ENCODE data around the gene COPS8.

- TF ChIP-seq POLR2AphosphoS5 (IDR thresholded peaks at IDR 0.05) (peak; percentile 65), EP300 (IDR thresholded peaks at IDR 0.05) (no peak), POLR2A (IDR thresholded peaks at IDR 0.05) (no peak)
- TF ChIP-seq, protein P1, sequence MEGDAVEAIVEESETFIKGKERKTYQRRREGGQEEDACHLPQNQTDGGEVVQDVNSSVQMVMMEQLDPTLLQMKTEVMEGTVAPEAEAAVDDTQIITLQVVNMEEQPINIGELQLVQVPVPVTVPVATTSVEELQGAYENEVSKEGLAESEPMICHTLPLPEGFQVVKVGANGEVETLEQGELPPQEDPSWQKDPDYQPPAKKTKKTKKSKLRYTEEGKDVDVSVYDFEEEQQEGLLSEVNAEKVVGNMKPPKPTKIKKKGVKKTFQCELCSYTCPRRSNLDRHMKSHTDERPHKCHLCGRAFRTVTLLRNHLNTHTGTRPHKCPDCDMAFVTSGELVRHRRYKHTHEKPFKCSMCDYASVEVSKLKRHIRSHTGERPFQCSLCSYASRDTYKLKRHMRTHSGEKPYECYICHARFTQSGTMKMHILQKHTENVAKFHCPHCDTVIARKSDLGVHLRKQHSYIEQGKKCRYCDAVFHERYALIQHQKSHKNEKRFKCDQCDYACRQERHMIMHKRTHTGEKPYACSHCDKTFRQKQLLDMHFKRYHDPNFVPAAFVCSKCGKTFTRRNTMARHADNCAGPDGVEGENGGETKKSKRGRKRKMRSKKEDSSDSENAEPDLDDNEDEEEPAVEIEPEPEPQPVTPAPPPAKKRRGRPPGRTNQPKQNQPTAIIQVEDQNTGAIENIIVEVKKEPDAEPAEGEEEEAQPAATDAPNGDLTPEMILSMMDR (IDR thresholded peaks at IDR 0.05) = no peak
These were observed 58.2 kb downstream of the COPS8 start for GRCh38 chr2:237143676-237144440.

Measured in gastroesophageal sphincter (tissue), 3 donors.